GM12892 (cell line): Measurements from ENCODE around the gene KRT36.

Experiments
- POLR2A ChIP-seq: IDR thresholded peaks from 2 replicates; pipeline ENCODE4 v1.6.1; 2011; ENCODE audit warnings: low read depth, low read length, control low read depth
- POLR2AphosphoS5 ChIP-seq: IDR thresholded peaks from 2 replicates; pipeline ENCODE4 v1.6.1; 2011; ENCODE audit warnings: low read depth, low read length, control low read depth

DNA sequence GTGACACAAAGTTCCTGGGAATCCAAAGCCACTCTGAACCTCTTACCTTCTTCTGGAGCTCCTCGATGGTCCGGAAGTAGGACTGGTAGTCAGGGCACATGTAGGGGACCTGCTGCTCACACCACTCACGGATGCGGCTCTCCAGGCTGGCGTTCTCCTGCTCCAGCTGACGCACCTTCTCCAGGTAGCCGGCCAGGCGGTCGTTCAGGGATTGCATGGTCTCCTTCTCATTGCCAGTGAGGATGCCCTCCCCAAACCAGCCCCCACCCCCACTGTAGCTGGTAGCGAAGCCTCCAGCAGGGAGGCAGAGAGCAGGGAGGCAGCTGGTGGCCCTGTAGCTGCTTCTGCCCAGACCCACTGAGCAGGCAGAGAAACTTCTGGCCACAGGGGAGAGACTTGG, 9.1 kb downstream of the KRT36 start:
- TF ChIP-seq POLR2AphosphoS5: no peak
- no peak for TF ChIP-seq POLR2A
